SH-SY5Y (cell line): ENCODE data around the gene E2F3.

Source experiments
- GATA2 ChIP-seq: IDR thresholded peaks from 2 replicates; pipeline ENCODE4 v1.6.1; 2011; ENCODE audit warnings: mild to moderate bottlenecking, low read depth, low read length
- GATA3 ChIP-seq: IDR thresholded peaks from 2 replicates; pipeline ENCODE4 v1.6.1; 2011; ENCODE audit warnings: low read depth, mild to moderate bottlenecking, low read length, moderate library complexity

DNA sequence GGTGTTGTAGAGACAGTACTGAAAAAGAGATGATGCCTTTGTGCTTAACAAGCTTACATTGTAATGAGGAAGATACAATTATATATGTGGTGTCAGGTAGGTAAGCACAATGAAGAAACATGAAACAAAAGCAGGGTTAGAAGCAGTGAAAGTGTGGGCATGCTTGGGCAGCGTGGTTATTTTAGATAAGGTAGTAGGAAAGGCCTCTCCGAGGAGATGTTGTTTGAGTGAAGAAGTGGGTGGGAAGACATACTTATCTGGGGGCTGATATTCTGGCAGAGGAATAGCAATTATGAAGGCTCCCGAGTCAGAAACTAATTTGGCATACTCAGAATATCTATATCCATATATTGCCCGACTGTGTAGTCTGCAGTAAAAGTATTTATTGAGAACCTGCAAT lies 137.2 kb downstream of the E2F3 start:
- TF ChIP-seq GATA2: no peak
- TF ChIP-seq GATA3: no peak
